IMR-90 (cell line): ENCODE results near the gene ALDH5A1. TPM values are rescaled to one million over a fixed set of nuclear protein-coding genes. Genes with fewer than 3 reads are reported as not detected.

ENCODE experiments used
- ATAC-seq: fragments of 200-7000 bp; cut with Tn5 transposase; 2 replicates; pipeline ENCODE4 v1.9.1; 2020; ENCODE audit warnings: low read depth, mild to moderate bottlenecking, moderate library complexity
- BruUV-seq: library from RNA; stranded (reverse); fragments of 400-500 nt; replicated peaks from 2 replicates; lab custom pipeline; 2021; lab: Mats Ljungman, UMichigan
- CTCF ChIA-PET: fragments of 300-600 bp; formaldehyde crosslinking; extraction: SDS; loops from one replicate; lab custom pipeline; 2021; ENCODE audit warnings: antibody characterized with exemption; lab: Yijun Ruan, JAX
- POLR2A ChIA-PET: fragments of 300-600 bp; sonication (Branson Sonifier 250); formaldehyde crosslinking; loops from one replicate; lab custom pipeline; 2022; ENCODE audit warnings: antibody characterized with exemption; ENCODE audit not compliant: unreplicated experiment; lab: Charles Lee
- DNase-seq: peaks from one replicate; pipeline ENCODE4 v3.0.0; 2013
- H2AFZ ChIP-seq: replicated peaks from 2 replicates; pipeline ENCODE3; 2013; ENCODE audit warnings: low read length, mild to moderate bottlenecking; ENCODE audit not compliant: poor library complexity
- H2AK5ac ChIP-seq: 2 replicates; pipeline ENCODE4 v1.6.1; 2013; ENCODE audit warnings: low read depth, low read length, inconsistent platforms
- H2AK9ac ChIP-seq: replicated peaks from 2 replicates; pipeline ENCODE3; 2013; ENCODE audit warnings: mild to moderate bottlenecking, low read depth, low read length, moderate library complexity; ENCODE audit not compliant: poor library complexity
- H2BK120ac ChIP-seq: 2 replicates; pipeline ENCODE4 v1.6.1; 2013; ENCODE audit warnings: low read depth, low read length, inconsistent platforms
- H2BK15ac ChIP-seq: 3 replicates; pipeline ENCODE4 v1.6.1; 2013; ENCODE audit warnings: low read depth, low read length, inconsistent platforms
- H2BK20ac ChIP-seq: 2 replicates; pipeline ENCODE4 v1.6.1; 2013; ENCODE audit warnings: low read depth, mild to moderate bottlenecking, inconsistent platforms, low read length, moderate library complexity
- H2BK5ac ChIP-seq: 2 replicates; pipeline ENCODE4 v1.6.1; 2013; ENCODE audit warnings: mild to moderate bottlenecking, low read depth, low read length, inconsistent platforms; ENCODE audit not compliant: poor library complexity, severe bottlenecking
- H3K14ac ChIP-seq: replicated peaks from 2 replicates; pipeline ENCODE4 v1.6.1; 2013; ENCODE audit warnings: low read depth, low read length, inconsistent platforms
- H3K18ac ChIP-seq: 2 replicates; pipeline ENCODE4 v1.6.1; 2013; ENCODE audit warnings: low read depth, low read length, control low read depth
- H3K23ac ChIP-seq: 2 replicates; pipeline ENCODE4 v1.6.1; 2013; ENCODE audit warnings: low read depth, low read length, inconsistent platforms
- H3K27ac ChIP-seq: 2 replicates; pipeline ENCODE4 v1.5.1; 2013; ENCODE audit warnings: mild to moderate bottlenecking, control low read depth, low read length; ENCODE audit not compliant: insufficient read depth
- H3K27me3 ChIP-seq: 2 replicates; pipeline ENCODE4 v1.6.1; 2013; ENCODE audit warnings: low read length; ENCODE audit not compliant: control insufficient read depth, insufficient read depth
- H3K36me3 ChIP-seq: 2 replicates; pipeline ENCODE4 v1.6.1; 2013; ENCODE audit warnings: low read length, mixed read lengths; ENCODE audit not compliant: control insufficient read depth, insufficient read depth
- H3K4ac ChIP-seq: 2 replicates; pipeline ENCODE4 v1.6.1; 2013; ENCODE audit warnings: low read depth, low read length, inconsistent platforms
- H3K4me1 ChIP-seq: 2 replicates; pipeline ENCODE4 v1.6.1; 2013; ENCODE audit warnings: low read length, mixed read lengths; ENCODE audit not compliant: control insufficient read depth, insufficient read depth
- H3K4me2 ChIP-seq: 2 replicates; pipeline ENCODE4 v1.6.1; 2013; ENCODE audit warnings: low read depth, mild to moderate bottlenecking, control low read depth, low read length, moderate library complexity
- H3K4me3 ChIP-seq: 2 replicates; pipeline ENCODE4 v1.5.1; 2013; ENCODE audit warnings: low read depth, mild to moderate bottlenecking, control low read depth, low read length, moderate library complexity; ENCODE audit not compliant: insufficient read depth
- H3K56ac ChIP-seq: 2 replicates; pipeline ENCODE4 v1.6.1; 2013; ENCODE audit warnings: low read length, inconsistent platforms; ENCODE audit not compliant: insufficient read depth; ENCODE audit errors: extremely low read depth
- H3K79me1 ChIP-seq, 2 experiments: 2 replicates each; pipeline ENCODE4 v1.6.1; 2013; ENCODE audit warnings: low read length in 2 of 2, inconsistent platforms in 1 of 2, low read depth in 1 of 2
- H3K9ac ChIP-seq: 2 replicates; pipeline ENCODE4 v1.6.1; 2013; ENCODE audit warnings: low read depth, low read length, control low read depth
- H3K9me1 ChIP-seq: 2 replicates; pipeline ENCODE4 v1.6.1; 2013; ENCODE audit warnings: low read length, inconsistent platforms; ENCODE audit not compliant: insufficient read depth
- H3K9me3 ChIP-seq: 2 replicates; pipeline ENCODE4 v1.6.1; 2013; ENCODE audit warnings: low read length; ENCODE audit not compliant: control insufficient read depth, insufficient read depth
- H4K20me1 ChIP-seq: 2 replicates; pipeline ENCODE4 v1.6.1; 2013; ENCODE audit warnings: low read length, inconsistent platforms; ENCODE audit not compliant: insufficient read depth
- H4K5ac ChIP-seq: 2 replicates; pipeline ENCODE4 v1.6.1; 2013; ENCODE audit warnings: mild to moderate bottlenecking, low read depth, low read length, control low read depth
- H4K8ac ChIP-seq, 2 experiments: 2 replicates each; pipeline ENCODE4 v1.6.1; 2013; ENCODE audit warnings: low read depth in 2 of 2, low read length in 2 of 2, control low read depth in 1 of 2, inconsistent platforms in 1 of 2
- H4K91ac ChIP-seq: 2 replicates; pipeline ENCODE4 v1.6.1; 2013; ENCODE audit warnings: low read depth, low read length, inconsistent platforms; ENCODE audit not compliant: insufficient read depth
- CEBPB ChIP-seq: IDR thresholded peaks from 2 replicates; pipeline ENCODE4 v1.6.1; 2012; ENCODE audit warnings: low read depth, low read length, improper control_type of control experiment
- POLR2A ChIP-seq: IDR thresholded peaks from 2 replicates; pipeline ENCODE4 v1.6.1; 2012; ENCODE audit warnings: mild to moderate bottlenecking, low read depth, low read length
- RAD21 ChIP-seq: IDR thresholded peaks from 2 replicates; pipeline ENCODE4 v1.6.1; 2012; ENCODE audit warnings: low read length, improper control_type of control experiment
- WGBS, 2 experiments: methylation state at CpG; one replicate each; pipeline versions ENCODE4 v1.1.5 to v1.1.7; 2013; ENCODE audit warnings: missing lambda C conversion rate in 2 of 2; ENCODE audit not compliant: insufficient read length in 1 of 2; ENCODE audit errors: extremely low coverage in 2 of 2; 5-methylcytosine and 5-hydroxymethylcytosine counted together
- dilution Hi-C: fragments of 300-500 bp; cut with HindIII; formaldehyde crosslinking; loops from one replicate; pipeline ENCODE4 v1.14.3; 2018; ENCODE audit warnings: low sequenced_read_pairs; ENCODE audit not compliant: unreplicated experiment
- in situ Hi-C: fragments of 300-500 bp; cut with MboI; formaldehyde crosslinking; loops from 3 replicates; pipeline ENCODE4 v1.14.3; 2019; ENCODE audit warnings: low sequenced_read_pairs, inconsistent platforms, mixed read lengths
- intact Hi-C: fragments of 100-400 bp; cut with micrococcal nuclease; formaldehyde crosslinking; loops from 2 replicates; pipeline ENCODE4 v1.10.0; 2022
- polyA plus RNA-seq, 3 experiments: library from polyadenylated mRNA; depleted of rRNA; stranded (reverse); fragments of >200 nt; gene quantifications; 2 replicates each; pipeline ENCODE4 v1.2.3, GENCODE V29; 2012; ENCODE audit warnings: low replicate concordance in 1 of 3
- total RNA-seq: library from RNA; depleted of rRNA; stranded (reverse); fragments of >200 nt; gene quantifications from 2 replicates; pipeline ENCODE4 v1.2.3, GENCODE V29; 2012

The ALDH5A1 gene
- total and polyA plus RNA-seq, 2 of the 4 experiments (the other 2 are of a cell fraction), result 0.36 to 0.48 TPM

DNA sequence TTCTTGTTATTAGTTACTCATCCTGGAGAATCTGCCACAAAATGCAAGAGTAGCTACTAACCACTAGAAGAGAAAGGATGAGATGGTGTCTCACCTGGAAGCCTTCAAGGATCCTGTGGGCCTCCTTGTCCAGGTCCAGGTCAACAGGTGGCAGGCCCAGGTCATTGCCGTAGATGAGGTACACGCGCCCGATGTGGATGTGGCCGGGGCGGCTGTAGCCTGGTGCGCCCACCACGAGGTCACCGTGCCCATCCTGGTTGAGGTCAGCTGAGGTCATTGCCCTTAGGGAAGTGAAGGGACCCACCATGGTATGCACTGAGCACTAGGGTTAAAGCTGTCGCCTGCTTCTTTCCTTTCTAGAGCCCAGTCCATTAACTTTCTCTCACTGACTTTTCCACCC, 40.8 kb upstream of the ALDH5A1 start:
- Histone ChIP-seq H3K56ac (no peak overlapping the region), H2BK20ac (no peak overlapping the region), H2BK15ac (no peak overlapping the region), H4K91ac (no peak overlapping the region), H2AK9ac (no peak overlapping the region), H3K23ac (no peak overlapping the region), H4K5ac (no peak overlapping the region), H4K20me1 (no peaks in the 10 kb centered on the region), H2AFZ (peak overlapping the region; percentile 18), H3K79me1 (no peaks in the 10 kb centered on the region), H3K4me3 (no peak overlapping the region), H3K27ac (no peak overlapping the region), H4K8ac (no peak overlapping the region), H3K4me1 (no peaks in the 10 kb centered on the region), H3K27me3 (no peaks in the 10 kb centered on the region; the same call in 1 of the 2 replicates), H2BK5ac (no peak overlapping the region), H3K9me3 (no peaks in the 10 kb centered on the region), H3K4ac (no peak overlapping the region), H3K9me1 (no peaks in the 10 kb centered on the region), H2BK120ac (no peak overlapping the region), H3K9ac (no peak overlapping the region), H3K14ac (no peak overlapping the region), H2AK5ac (no peak overlapping the region), H3K4me2 (no peak overlapping the region), H3K36me3 (no peaks in the 10 kb centered on the region), H3K18ac (no peak overlapping the region)
- ChIA-PET POLR2A (no interaction called here), CTCF (no interaction called here)
- no CpG with 5 or more reads among the region's 10 CpGs for WGBS, 2 experiments
- DNase-seq (no peak), ATAC-seq (no peak)
- intact Hi-C loops (no loop called here), dilution Hi-C loops (no loop called here), in situ Hi-C loops (no loop called here)
- TF ChIP-seq POLR2A, result no peak
- no peak for TF ChIP-seq RAD21
- no peak for TF ChIP-seq CEBPB
- no TSS peak for BruUV-seq
